ENCODE results near the gene TNP2. TPM values are rescaled to one million over a fixed set of nuclear protein-coding genes. Genes with fewer than 3 reads are reported as not detected.

TNP2 gene
- under 1 TPM in 6 of 8 experiments, not detected in 2; 0.17 to 0.66 (median 0.55) TPM for total RNA-seq

GRCh38 chr16:11268921-11269375, at the start of gene TNP2:
Gene TNP2 (minus strand): TSS chr16:11269325. CDS start chr16:11269262, 63 bp downstream.
- ATAC-seq (replicated peaks in 6 of 8): no peak
- WGBS, 10 experiments: 76 to 100% (median 89%) methylated on average over 1 to 9 of the region's 11 CpGs; no CpG with 5 or more reads in 6 of the 10 experiments
- no peak within 1 kb of the TSS for H3K27ac ChIP-seq
- H3K4me1 ChIP-seq (replicated peaks in 1 of 2): peaks cover 2 to 5% of the 10 kb centered on the region in 2 donors
- no peak within 1 kb of the TSS for H3K4me3 ChIP-seq
- in situ Hi-C loops (cut with MboI; ENCODE audit: low pct_unique_long_range_greater_than_20kb in 2 of 9, low sequenced_read_pairs in 9 of 9, unreplicated experiment in 9 of 9): loop anchor here in 5 of 9 experiments (25.0 kb wide), 1 partner anchor 307 kb away; no protein-coding TSS in a partner anchor

GRCh38 chr16:11318817-11319216, 49.7 kb upstream of the TNP2 start:
- in situ Hi-C loops (cut with MboI; ENCODE audit: low pct_unique_long_range_greater_than_20kb in 2 of 9, low sequenced_read_pairs in 9 of 9, unreplicated experiment in 9 of 9): no loop called here
- no peak for ATAC-seq (replicated peaks in 6 of 8)
- H3K4me3 ChIP-seq: no peak overlapping the region
- peaks cover 4 to 14% of the 10 kb centered on the region in 2 donors for H3K4me1 ChIP-seq (replicated peaks in 1 of 2)
- no peak overlapping the region for H3K27ac ChIP-seq
- 80 to 100% (median 96%) methylated on average over 1 to 8 of the region's 8 CpGs; no CpG with 5 or more reads in 3 of the 10 experiments for WGBS, 10 experiments

GRCh38 chr16:11316331-11317015, 47.3 kb upstream of the TNP2 start:
- ATAC-seq (replicated peaks in 6 of 8): peak; percentile 6 to 77 (median 73)
- Histone ChIP-seq H3K4me3 (no peak overlapping the region), H3K27ac (no peak overlapping the region), H3K4me1 (replicated peaks in 1 of 2) (peaks cover 4 to 24% of the 10 kb centered on the region in 2 donors)
- 54 to 77% (median 70%) methylated on average over 2 to 8 of the region's 23 CpGs; no CpG with 5 or more reads in 6 of the 10 experiments for WGBS, 10 experiments
- in situ Hi-C loops (cut with MboI; ENCODE audit: low pct_unique_long_range_greater_than_20kb in 2 of 9, low sequenced_read_pairs in 9 of 9, unreplicated experiment in 9 of 9): no loop called here

- H3K4me3 ChIP-seq: no peak overlapping the region
- H3K27ac ChIP-seq: peak overlapping the region; percentile 5 to 60
- in situ Hi-C loops (cut with MboI; ENCODE audit: low pct_unique_long_range_greater_than_20kb in 2 of 9, low sequenced_read_pairs in 9 of 9, unreplicated experiment in 9 of 9): no loop called here
- peak; percentile 10 to 69 (median 61) for ATAC-seq (replicated peaks in 6 of 8)
- H3K4me1 ChIP-seq (replicated peaks in 1 of 2): peaks cover 4 to 24% of the 10 kb centered on the region in 2 donors
- WGBS, 10 experiments: 20% methylated on average over 1 of the region's 13 CpGs; no CpG with 5 or more reads in 9 of the 10 experiments
These were observed 46.4 kb upstream of the TNP2 start for GRCh38 chr16:11315510-11315909.

GRCh38 chr16:11314309-11314894, 45.3 kb upstream of the TNP2 start:
- in situ Hi-C loops (cut with MboI; ENCODE audit: low pct_unique_long_range_greater_than_20kb in 2 of 9, low sequenced_read_pairs in 9 of 9, unreplicated experiment in 9 of 9): no loop called here
- peaks cover 4 to 24% of the 10 kb centered on the region in 2 donors for H3K4me1 ChIP-seq (replicated peaks in 1 of 2)
- H3K4me3 ChIP-seq: no peak overlapping the region
- no peak for ATAC-seq (replicated peaks in 6 of 8)
- H3K27ac ChIP-seq: no peak overlapping the region
- WGBS, 10 experiments: 80 to 100% (median 86%) methylated on average over 1 to 3 of the region's 8 CpGs; no CpG with 5 or more reads in 3 of the 10 experiments

GRCh38 chr16:11313493-11314308, 44.6 kb upstream of the TNP2 start:
- 69 to 94% (median 81%) methylated on average over 1 to 4 of the region's 9 CpGs; no CpG with 5 or more reads in 4 of the 10 experiments for WGBS, 10 experiments
- in situ Hi-C loops (cut with MboI; ENCODE audit: low pct_unique_long_range_greater_than_20kb in 2 of 9, low sequenced_read_pairs in 9 of 9, unreplicated experiment in 9 of 9): no loop called here
- H3K27ac ChIP-seq: no peak overlapping the region
- no peak overlapping the region for H3K4me3 ChIP-seq
- peaks cover 4 to 24% of the 10 kb centered on the region in 2 donors for H3K4me1 ChIP-seq (replicated peaks in 1 of 2)
- peak in 1 of 8 experiments; percentile 4 for ATAC-seq (replicated peaks in 6 of 8)

GRCh38 chr16:11312718-11313492, 43.8 kb upstream of the TNP2 start:
- H3K4me1 ChIP-seq (replicated peaks in 1 of 2): peaks cover 4 to 24% of the 10 kb centered on the region in 2 donors

GRCh38 chr16:11310997-11311561, 42.0 kb upstream of the TNP2 start:
- Histone ChIP-seq H3K4me3 (no peak overlapping the region), H3K27ac (peak overlapping the region in 1 of 2 donors; percentile 21), H3K4me1 (replicated peaks in 1 of 2) (peaks cover 4 to 21% of the 10 kb centered on the region in 2 donors)
- in situ Hi-C loops (cut with MboI; ENCODE audit: low pct_unique_long_range_greater_than_20kb in 2 of 9, low sequenced_read_pairs in 9 of 9, unreplicated experiment in 9 of 9): no loop called here
- WGBS, 10 experiments: 29 to 97% (median 83%) methylated on average over 1 to 8 of the region's 10 CpGs; no CpG with 5 or more reads in 1 of the 10 experiments
- ATAC-seq (replicated peaks in 6 of 8): no peak

More at GRCh38 chr16:11312718-11313492, 43.8 kb upstream of the TNP2 start:
- ATAC-seq (replicated peaks in 6 of 8): peak in 7 of 8 experiments; percentile 22 to 74 (median 54)
- Histone ChIP-seq H3K27ac (no peak overlapping the region), H3K4me3 (no peak overlapping the region)
- WGBS, 10 experiments: 0 to 89% (median 70%) methylated on average over 1 to 3 of the region's 8 CpGs; no CpG with 5 or more reads in 4 of the 10 experiments
- in situ Hi-C loops (cut with MboI; ENCODE audit: low pct_unique_long_range_greater_than_20kb in 2 of 9, low sequenced_read_pairs in 9 of 9, unreplicated experiment in 9 of 9): no loop called here

GRCh38 chr16:11310634-11310977, 41.5 kb upstream of the TNP2 start:
- WGBS, 10 experiments: 84 to 100% (median 100%) methylated on average over 1 to 3 of the region's 3 CpGs; no CpG with 5 or more reads in 4 of the 10 experiments
- peaks cover 2 to 16% of the 10 kb centered on the region in 2 donors for H3K4me1 ChIP-seq (replicated peaks in 1 of 2)
- H3K27ac ChIP-seq: peak overlapping the region in 1 of 2 donors; percentile 21
- no peak for ATAC-seq (replicated peaks in 6 of 8)
- in situ Hi-C loops (cut with MboI; ENCODE audit: low pct_unique_long_range_greater_than_20kb in 2 of 9, low sequenced_read_pairs in 9 of 9, unreplicated experiment in 9 of 9): no loop called here
- no peak overlapping the region for H3K4me3 ChIP-seq

GRCh38 chr16:11309895-11310633, 40.9 kb upstream of the TNP2 start:
- no peak for ATAC-seq (replicated peaks in 6 of 8)
- Histone ChIP-seq H3K27ac (no peak overlapping the region), H3K4me3 (no peak overlapping the region), H3K4me1 (replicated peaks in 1 of 2) (peaks cover 0 to 11% of the 10 kb centered on the region in 2 donors)
- in situ Hi-C loops (cut with MboI; ENCODE audit: low pct_unique_long_range_greater_than_20kb in 2 of 9, low sequenced_read_pairs in 9 of 9, unreplicated experiment in 9 of 9): no loop called here
- 58 to 100% (median 83%) methylated on average over 1 to 8 of the region's 9 CpGs; no CpG with 5 or more reads in 2 of the 10 experiments for WGBS, 10 experiments

- Histone ChIP-seq H3K4me1 (replicated peaks in 1 of 2) (peaks cover 0 to 9% of the 10 kb centered on the region in 2 donors), H3K4me3 (no peak overlapping the region), H3K27ac (no peak overlapping the region)
- in situ Hi-C loops (cut with MboI; ENCODE audit: low pct_unique_long_range_greater_than_20kb in 2 of 9, low sequenced_read_pairs in 9 of 9, unreplicated experiment in 9 of 9): no loop called here
- ATAC-seq (replicated peaks in 6 of 8): peak in 3 of 8 experiments; percentile 12 to 43 (median 29)
- WGBS, 10 experiments: 20 to 100% (median 66%) methylated on average over 1 to 7 of the region's 15 CpGs; no CpG with 5 or more reads in 5 of the 10 experiments
These were observed 39.6 kb upstream of the TNP2 start for GRCh38 chr16:11308493-11309283.
